ENCODE measurements around the gene KICS2. TPM values are rescaled to one million over a fixed set of nuclear protein-coding genes. Genes with fewer than 3 reads are reported as not detected.

KICS2 gene
- total RNA-seq, 1 experiment from 2014 or later = 23.0 TPM

DNA sequence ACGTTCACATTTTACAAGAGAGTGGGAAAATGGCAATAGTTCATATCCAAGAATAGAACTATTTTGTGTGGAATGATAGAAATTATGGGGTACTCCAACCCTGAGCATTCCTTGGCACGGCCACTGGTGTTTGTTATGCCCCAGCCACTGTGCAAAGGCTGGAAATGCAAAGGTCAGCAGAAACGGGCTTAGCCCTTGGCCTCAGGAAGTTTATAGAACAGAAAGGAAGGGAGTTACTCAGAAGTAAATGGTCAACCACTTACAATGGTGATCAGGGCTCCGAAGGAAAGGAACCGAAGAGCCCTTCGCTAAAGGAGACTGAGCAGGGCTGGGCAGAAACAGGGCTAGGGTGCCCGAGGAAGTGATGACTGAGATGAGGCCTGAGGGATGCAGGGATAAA is 45.1 kb downstream of the KICS2 start:
- DNase-seq (ENCODE audit: extremely low read depth, low read depth) = no peak

DNA sequence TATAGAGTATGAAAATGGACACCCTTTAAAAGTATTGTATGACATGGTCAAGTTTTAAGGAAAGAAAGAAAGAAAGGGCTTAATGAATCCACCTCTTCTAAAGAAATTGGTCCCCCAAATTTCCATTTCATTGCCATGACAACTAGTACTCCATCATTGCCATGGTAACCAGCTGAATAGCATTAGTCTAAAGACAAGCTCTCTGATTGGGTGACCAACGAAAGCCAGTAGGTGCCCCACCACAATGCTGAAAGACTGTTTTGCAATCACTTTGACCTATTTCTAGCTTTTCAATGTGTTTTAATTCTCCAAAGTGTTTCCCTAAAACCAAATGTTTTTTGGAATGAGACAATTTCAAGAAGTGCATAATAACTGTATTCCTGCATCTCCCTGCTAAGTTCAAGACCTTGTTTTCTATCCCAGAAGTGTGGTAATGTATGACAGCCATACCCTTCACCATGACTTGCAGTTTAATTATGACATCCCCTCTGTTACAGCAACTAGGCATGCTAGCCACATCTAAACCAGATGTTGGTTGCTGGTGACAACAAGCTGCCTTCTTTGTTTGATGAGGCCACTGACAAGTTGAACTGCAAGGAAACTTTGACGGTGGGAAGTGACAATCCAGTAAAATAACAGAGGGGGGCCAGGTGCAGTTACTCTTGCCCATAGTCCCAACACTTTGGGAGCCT is 46.7 kb downstream of the KICS2 start:
- DNase-seq (ENCODE audit: extremely low read depth, low read depth) = no peak

DNA sequence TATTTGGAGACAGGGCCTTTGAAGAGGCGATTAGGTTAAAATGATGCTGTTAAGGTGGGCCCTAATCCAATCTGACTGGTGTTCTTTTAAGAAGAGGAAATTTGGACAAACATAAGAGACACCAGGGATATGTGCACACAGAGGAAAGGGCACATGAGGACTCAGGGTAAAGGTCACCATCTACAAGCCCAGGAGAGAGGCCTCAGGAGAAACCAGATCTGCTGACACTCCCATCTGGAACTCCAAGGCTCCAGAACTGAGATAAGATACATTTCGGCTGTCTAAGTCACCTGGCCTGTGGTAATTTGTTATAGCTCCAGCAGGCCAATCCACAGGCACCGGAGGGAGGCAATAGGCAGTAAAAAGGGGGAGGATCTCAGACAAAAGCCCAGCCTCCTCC is 48.6 kb downstream of the KICS2 start:
- no peak for DNase-seq (ENCODE audit: extremely low read depth, low read depth)

Small RNAs within 50 kb of the gene (small RNA-seq; reads per million reads assigned to genes)
- gene RNU5A-7P (0 to 0.06 reads per million in 2 experiments), gene RNU6-1009P (0 reads per million in 2 experiments)

Other genes with a start within 250 kb of the KICS2 start
- 0.40 TPM in 1 of 2 replicates, not detected in the other for gene C12orf56, start 168.5 kb upstream of the KICS2 start, total RNA-seq (2014; rRNA removed; shearing (Covaris generic))
- 261 and 293 TPM in 2 replicates for gene XPOT, start 182.1 kb upstream of the KICS2 start, total RNA-seq (2014; rRNA removed; shearing (Covaris generic))
- gene TBK1, start 229.8 kb upstream of the KICS2 start, total RNA-seq (2014; rRNA removed; shearing (Covaris generic)) = 61.1 and 65.1 TPM in 2 replicates

All from NCI-H460 (cell line).